Adipocyte (in vitro differentiated cells): ENCODE data around the gene CHERP.

ENCODE experiments used
- DNase-seq: peaks from one replicate; pipeline ENCODE4 v3.0.0-alpha.2; 2015; ENCODE audit warnings: low read depth
- H3K27me3 ChIP-seq: replicated peaks from 2 replicates; pipeline ENCODE4 v1.7.0; 2013; ENCODE audit warnings: mild to moderate bottlenecking, low read length, moderate library complexity; ENCODE audit not compliant: control insufficient read depth, insufficient read depth
- H3K36me3 ChIP-seq: 2 replicates; pipeline ENCODE4 v1.7.0; 2013; ENCODE audit warnings: low read length, mild to moderate bottlenecking, moderate library complexity; ENCODE audit not compliant: control insufficient read depth, insufficient read depth, severe bottlenecking
- H3K4me1 ChIP-seq: 2 replicates; pipeline ENCODE4 v1.7.0; 2013; ENCODE audit warnings: mild to moderate bottlenecking, low read length, moderate library complexity; ENCODE audit not compliant: control insufficient read depth, insufficient read depth
- H3K4me3 ChIP-seq: 2 replicates; pipeline ENCODE4 v1.7.0; 2013; ENCODE audit warnings: mild to moderate bottlenecking, low read length, moderate library complexity
- H3K9ac ChIP-seq: 2 replicates; pipeline ENCODE4 v1.7.0; 2013; ENCODE audit warnings: mild to moderate bottlenecking, low read length, moderate library complexity
- H3K9me3 ChIP-seq: 2 replicates; pipeline ENCODE4 v1.7.0; 2013; ENCODE audit warnings: mild to moderate bottlenecking, low read length, moderate library complexity; ENCODE audit not compliant: control insufficient read depth

Gene CHERP

DNA sequence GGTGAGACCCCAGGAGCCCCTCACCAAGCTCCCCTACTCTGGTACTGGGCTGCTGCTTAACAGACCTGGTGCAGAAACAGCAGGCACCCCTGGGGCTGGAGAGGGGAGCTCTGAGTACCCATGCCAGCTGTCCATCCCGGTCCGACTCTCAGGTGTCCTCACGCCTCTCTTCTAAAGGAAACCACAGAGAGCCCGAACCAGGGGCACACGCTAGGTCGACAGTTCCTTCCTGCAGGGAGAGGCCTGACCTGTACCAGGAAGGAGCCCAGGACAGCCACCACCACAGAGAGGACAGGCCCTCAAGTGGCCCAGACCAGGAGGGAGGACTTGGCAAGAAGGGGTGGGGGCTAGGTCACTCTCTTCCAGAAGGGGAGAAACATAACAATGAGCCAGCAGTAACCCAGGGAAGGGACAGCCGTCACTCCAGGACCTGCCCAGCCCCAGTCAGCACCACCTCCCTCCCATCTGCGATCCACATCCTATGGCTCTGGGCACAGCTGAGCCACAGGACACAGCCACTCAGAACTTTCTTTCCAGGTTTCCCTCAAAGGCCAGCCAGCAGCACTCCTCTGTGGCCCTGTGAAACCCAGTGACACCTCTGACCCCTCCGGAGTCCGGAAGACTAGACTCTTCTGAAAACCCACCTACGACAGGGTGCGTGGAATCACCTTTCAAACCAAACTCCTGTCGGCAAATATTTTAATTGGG is 43.0 kb upstream of the CHERP start:
- no peak for DNase-seq
- peak overlapping the region; percentile 45 for H3K9ac ChIP-seq
- peaks cover 85% of the 10 kb centered on the region for H3K4me1 ChIP-seq
- H3K4me3 ChIP-seq = no peak overlapping the region
- H3K27me3 ChIP-seq = no peaks in the 10 kb centered on the region
- H3K36me3 ChIP-seq = no peaks in the 10 kb centered on the region
- H3K9me3 ChIP-seq = no peaks in the 10 kb centered on the region

GRCh38 chr19:16584248-16585093 is 42.2 kb upstream of the CHERP start:
- no peaks in the 10 kb centered on the region for H3K9me3 ChIP-seq
- no peaks in the 10 kb centered on the region for H3K36me3 ChIP-seq
- no peaks in the 10 kb centered on the region for H3K27me3 ChIP-seq
- peak; percentile 87 for DNase-seq
- peaks cover 79% of the 10 kb centered on the region for H3K4me1 ChIP-seq
- H3K9ac ChIP-seq = peak overlapping the region; percentile 45
- H3K4me3 ChIP-seq = no peak overlapping the region

DNA sequence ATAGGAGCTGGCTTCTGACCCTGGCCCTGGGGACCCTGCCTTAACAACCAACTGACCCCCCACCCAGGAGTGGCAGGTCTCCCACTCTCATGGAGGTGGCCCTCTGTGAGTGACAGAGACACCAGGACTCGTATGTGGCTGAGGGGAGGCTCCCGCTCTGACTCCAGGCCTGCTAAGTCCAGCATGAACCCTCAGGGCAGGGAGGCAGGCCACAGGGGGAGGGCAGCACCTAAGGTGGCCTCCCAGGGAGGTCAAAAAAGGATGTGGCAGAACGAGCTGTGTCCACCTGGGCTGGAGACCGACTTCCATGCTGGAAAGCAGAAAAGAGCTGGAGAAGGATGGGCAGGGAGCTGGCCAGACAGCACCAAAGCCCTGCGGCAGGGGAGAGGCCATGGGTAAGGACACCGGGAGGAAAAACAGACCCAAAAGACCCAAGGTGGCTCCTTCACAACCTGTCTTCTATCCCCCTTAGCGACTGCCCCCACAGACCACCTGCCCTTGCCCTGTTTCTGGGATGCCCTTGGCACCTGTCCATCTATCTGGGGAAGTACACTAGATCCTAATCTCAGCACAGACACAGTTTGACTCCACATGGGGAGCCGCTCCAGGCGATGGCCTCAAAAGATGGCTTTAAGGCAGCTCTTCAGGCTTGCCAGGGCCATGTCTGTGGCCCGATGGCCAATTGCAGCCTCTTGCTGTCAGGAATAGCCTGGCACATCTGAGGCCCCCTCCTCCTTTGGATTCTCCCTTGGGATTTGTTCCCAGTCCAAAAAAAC is 40.4 kb upstream of the CHERP start:
- no peaks in the 10 kb centered on the region for H3K27me3 ChIP-seq
- no peak overlapping the region for H3K4me3 ChIP-seq
- peaks cover 7% of the 10 kb centered on the region for H3K36me3 ChIP-seq
- H3K4me1 ChIP-seq = peaks cover 62% of the 10 kb centered on the region
- no peak overlapping the region for H3K9ac ChIP-seq
- no peaks in the 10 kb centered on the region for H3K9me3 ChIP-seq
- no peak for DNase-seq

GRCh38 chr19:16581971-16582343 is 39.7 kb upstream of the CHERP start:
- H3K9me3 ChIP-seq = no peaks in the 10 kb centered on the region

GRCh38 chr19:16581145-16581970 is 39.1 kb upstream of the CHERP start:
- H3K36me3 ChIP-seq = peaks cover 18% of the 10 kb centered on the region
- DNase-seq = no peak
- no peaks in the 10 kb centered on the region for H3K9me3 ChIP-seq
- no peaks in the 10 kb centered on the region for H3K27me3 ChIP-seq
- peak overlapping the region; percentile 43 for H3K9ac ChIP-seq
- H3K4me3 ChIP-seq = no peak overlapping the region
- H3K4me1 ChIP-seq = peaks cover 52% of the 10 kb centered on the region

More at GRCh38 chr19:16581971-16582343, 39.7 kb upstream of the CHERP start:
- H3K9ac ChIP-seq = peak overlapping the region; percentile 43
- no peaks in the 10 kb centered on the region for H3K27me3 ChIP-seq
- H3K36me3 ChIP-seq = peaks cover 12% of the 10 kb centered on the region
- no peak overlapping the region for H3K4me3 ChIP-seq
- DNase-seq = no peak
- peaks cover 57% of the 10 kb centered on the region for H3K4me1 ChIP-seq

DNA sequence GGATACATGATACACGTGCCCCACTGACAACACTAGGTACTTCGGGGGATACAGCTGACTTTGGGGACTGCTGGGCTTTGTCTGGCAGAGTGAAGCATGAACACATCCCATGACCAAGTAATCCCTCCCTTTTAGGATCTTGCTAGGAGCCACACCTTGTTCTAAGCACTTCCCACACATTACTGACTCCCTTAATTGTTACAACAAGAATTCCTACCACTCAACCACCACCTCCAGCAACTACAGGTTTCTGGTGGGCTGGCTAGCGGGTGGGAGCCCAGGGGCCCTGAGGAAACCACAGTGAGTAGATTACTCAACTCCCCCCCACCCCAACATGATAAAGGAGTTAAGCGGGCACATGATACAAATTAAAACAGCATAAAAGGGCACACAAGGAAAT is 37.1 kb upstream of the CHERP start:
- no peak overlapping the region for H3K9ac ChIP-seq
- no peaks in the 10 kb centered on the region for H3K9me3 ChIP-seq
- DNase-seq = no peak
- H3K27me3 ChIP-seq = no peaks in the 10 kb centered on the region
- H3K36me3 ChIP-seq = peaks cover 38% of the 10 kb centered on the region
- peaks cover 36% of the 10 kb centered on the region for H3K4me1 ChIP-seq
- no peak overlapping the region for H3K4me3 ChIP-seq

DNA sequence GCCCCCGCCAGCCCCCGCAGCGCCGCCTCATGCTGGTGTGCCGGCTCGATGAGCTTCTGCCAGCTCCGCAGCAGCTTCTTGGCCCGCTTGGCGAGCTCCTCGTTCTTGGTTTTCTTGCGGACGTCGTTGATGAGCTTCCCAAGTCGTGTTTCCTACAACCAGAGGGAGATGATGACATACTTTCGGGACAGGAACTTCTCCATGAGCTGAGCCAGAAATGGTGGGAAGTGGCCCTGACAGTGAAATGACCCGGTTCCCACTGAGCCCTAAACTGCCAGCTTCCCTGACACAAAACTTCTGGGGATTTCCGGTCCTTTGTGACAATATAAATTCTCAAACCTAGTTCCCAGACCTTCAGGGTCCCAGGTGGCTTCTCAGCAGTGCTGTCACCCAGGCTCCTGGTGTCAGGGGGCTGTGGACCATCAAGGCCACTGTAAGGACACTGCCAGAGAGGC is 35.3 kb upstream of the CHERP start:
- DNase-seq = no peak
- H3K36me3 ChIP-seq = peaks cover 42% of the 10 kb centered on the region
- H3K9me3 ChIP-seq = no peaks in the 10 kb centered on the region

GRCh38 chr19:16576690-16577530 is 34.7 kb upstream of the CHERP start:
- no peak for DNase-seq
- no peak overlapping the region for H3K4me3 ChIP-seq
- H3K27me3 ChIP-seq = no peaks in the 10 kb centered on the region
- H3K36me3 ChIP-seq = peaks cover 42% of the 10 kb centered on the region
- no peak overlapping the region for H3K9ac ChIP-seq
- H3K9me3 ChIP-seq = no peaks in the 10 kb centered on the region
- peaks cover 32% of the 10 kb centered on the region for H3K4me1 ChIP-seq

More for the DNA sequence above, 35.3 kb upstream of the CHERP start:
- no peak overlapping the region for H3K9ac ChIP-seq
- no peak overlapping the region for H3K4me3 ChIP-seq
- H3K4me1 ChIP-seq = peaks cover 39% of the 10 kb centered on the region
- no peaks in the 10 kb centered on the region for H3K27me3 ChIP-seq

- no peak for DNase-seq
Observed at GRCh38 chr19:16575861-16576689, 33.8 kb upstream of the CHERP start.

More at GRCh38 chr19:16575861-16576689, 33.8 kb upstream of the CHERP start:
- Histone ChIP-seq H3K4me3 (no peak overlapping the region), H3K36me3 (peaks cover 42% of the 10 kb centered on the region), H3K9me3 (no peaks in the 10 kb centered on the region), H3K27me3 (no peaks in the 10 kb centered on the region), H3K9ac (no peak overlapping the region), H3K4me1 (peaks cover 29% of the 10 kb centered on the region)
